ENCODE measurements around the gene PARD3B. TPM values are rescaled to one million over a fixed set of nuclear protein-coding genes. Genes with fewer than 3 reads are reported as not detected.

PARD3B gene
- total RNA-seq, 1 experiment from 2014 or later = 7.6 TPM

DNA sequence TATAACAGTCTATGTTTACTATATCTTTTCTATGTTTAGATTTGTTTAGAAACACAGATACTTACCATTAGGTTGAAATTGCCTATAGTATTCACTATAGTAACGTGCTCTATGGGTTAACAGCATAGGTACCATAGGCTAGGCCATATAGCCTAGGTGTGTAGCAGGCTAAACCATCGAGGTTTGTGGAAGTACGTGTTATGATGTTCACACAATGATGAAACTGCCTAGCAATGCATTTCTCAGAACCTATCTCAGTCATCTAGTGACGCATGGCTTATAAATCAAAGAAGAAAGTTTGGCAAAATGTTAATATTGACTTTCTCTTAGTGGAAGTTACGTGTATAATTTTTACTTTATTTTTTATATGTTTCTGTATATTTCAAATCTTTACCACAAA, 670.8 kb downstream of the PARD3B start:
- no peak for TF ChIP-seq EZH2 (IDR thresholded peaks at IDR 0.05; ENCODE audit: borderline replicate concordance, low read depth, low read length, poor library complexity, severe bottlenecking)
- TF ChIP-seq, protein P1, sequence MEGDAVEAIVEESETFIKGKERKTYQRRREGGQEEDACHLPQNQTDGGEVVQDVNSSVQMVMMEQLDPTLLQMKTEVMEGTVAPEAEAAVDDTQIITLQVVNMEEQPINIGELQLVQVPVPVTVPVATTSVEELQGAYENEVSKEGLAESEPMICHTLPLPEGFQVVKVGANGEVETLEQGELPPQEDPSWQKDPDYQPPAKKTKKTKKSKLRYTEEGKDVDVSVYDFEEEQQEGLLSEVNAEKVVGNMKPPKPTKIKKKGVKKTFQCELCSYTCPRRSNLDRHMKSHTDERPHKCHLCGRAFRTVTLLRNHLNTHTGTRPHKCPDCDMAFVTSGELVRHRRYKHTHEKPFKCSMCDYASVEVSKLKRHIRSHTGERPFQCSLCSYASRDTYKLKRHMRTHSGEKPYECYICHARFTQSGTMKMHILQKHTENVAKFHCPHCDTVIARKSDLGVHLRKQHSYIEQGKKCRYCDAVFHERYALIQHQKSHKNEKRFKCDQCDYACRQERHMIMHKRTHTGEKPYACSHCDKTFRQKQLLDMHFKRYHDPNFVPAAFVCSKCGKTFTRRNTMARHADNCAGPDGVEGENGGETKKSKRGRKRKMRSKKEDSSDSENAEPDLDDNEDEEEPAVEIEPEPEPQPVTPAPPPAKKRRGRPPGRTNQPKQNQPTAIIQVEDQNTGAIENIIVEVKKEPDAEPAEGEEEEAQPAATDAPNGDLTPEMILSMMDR (conservative IDR thresholded peaks at IDR 0.05; ENCODE audit: low read depth, low read length) = no peak
- Histone ChIP-seq H3K4me3 (ENCODE audit: low read depth, low read length, poor library complexity, severe bottlenecking) (no peak overlapping the region), H3K9me3 (ENCODE audit: low read depth, low read length, poor library complexity, severe bottlenecking) (no peaks in the 10 kb centered on the region), H3K4me1 (ENCODE audit: insufficient read depth, low read length, poor library complexity, severe bottlenecking) (peaks cover 21% of the 10 kb centered on the region), H3K36me3 (ENCODE audit: insufficient read depth, low read length, poor library complexity, severe bottlenecking) (no peaks in the 10 kb centered on the region), H3K27me3 (replicated peaks; ENCODE audit: insufficient read depth, low read depth, low read length, poor library complexity) (no peaks in the 10 kb centered on the region), H3K27ac (ENCODE audit: low read depth, low read length, poor library complexity, severe bottlenecking) (no peak overlapping the region)
- DNase-seq (ENCODE audit: low spot score) = no peak
- no TSS peak for BruUV-seq (replicated peaks)
- intact Hi-C loops (cut with micrococcal nuclease; ENCODE audit: unreplicated experiment) = no loop called here
- POLR2A ChIA-PET (ENCODE audit: low non-redundant PET) = no interaction called here
- CTCF ChIA-PET = no interaction called here

DNA sequence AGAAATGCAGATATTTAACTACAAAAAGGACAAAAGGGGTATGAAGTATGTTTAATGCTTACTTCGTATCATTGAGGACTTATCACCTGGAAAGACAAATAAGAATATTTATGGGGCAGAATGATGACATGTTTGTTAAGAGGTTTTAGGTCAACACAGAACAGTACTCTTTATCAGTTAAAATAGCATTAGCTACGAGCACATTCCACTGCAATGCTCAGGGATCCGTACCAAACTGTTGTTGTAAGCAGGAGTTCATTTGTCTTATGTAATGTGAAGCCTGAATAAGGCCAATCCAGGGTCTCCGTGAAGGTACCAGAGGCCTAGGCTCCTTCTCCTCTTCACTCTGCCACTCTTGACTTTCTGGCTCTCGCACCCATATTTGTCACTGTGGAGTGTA, 671.3 kb downstream of the PARD3B start:
- no peak overlapping the region for H3K4me3 ChIP-seq (ENCODE audit: low read depth, low read length, poor library complexity, severe bottlenecking)
- intact Hi-C loops (cut with micrococcal nuclease; ENCODE audit: unreplicated experiment) = no loop called here
- POLR2A ChIA-PET (ENCODE audit: low non-redundant PET) = no interaction called here
- H3K27ac ChIP-seq (ENCODE audit: low read depth, low read length, poor library complexity, severe bottlenecking) = no peak overlapping the region
- no peaks in the 10 kb centered on the region for H3K27me3 ChIP-seq (replicated peaks; ENCODE audit: insufficient read depth, low read depth, low read length, poor library complexity)
- peaks cover 21% of the 10 kb centered on the region for H3K4me1 ChIP-seq (ENCODE audit: insufficient read depth, low read length, poor library complexity, severe bottlenecking)
- no peak for DNase-seq (ENCODE audit: low spot score)
- no peaks in the 10 kb centered on the region for H3K36me3 ChIP-seq (ENCODE audit: insufficient read depth, low read length, poor library complexity, severe bottlenecking)
- no TSS peak for BruUV-seq (replicated peaks)
- TF ChIP-seq, protein P1 (conservative IDR thresholded peaks at IDR 0.05; ENCODE audit: low read depth, low read length) = no peak
- TF ChIP-seq EZH2 (IDR thresholded peaks at IDR 0.05; ENCODE audit: borderline replicate concordance, low read depth, low read length, poor library complexity, severe bottlenecking) = no peak
- H3K9me3 ChIP-seq (ENCODE audit: low read depth, low read length, poor library complexity, severe bottlenecking) = no peaks in the 10 kb centered on the region
- CTCF ChIA-PET = no interaction called here

DNA sequence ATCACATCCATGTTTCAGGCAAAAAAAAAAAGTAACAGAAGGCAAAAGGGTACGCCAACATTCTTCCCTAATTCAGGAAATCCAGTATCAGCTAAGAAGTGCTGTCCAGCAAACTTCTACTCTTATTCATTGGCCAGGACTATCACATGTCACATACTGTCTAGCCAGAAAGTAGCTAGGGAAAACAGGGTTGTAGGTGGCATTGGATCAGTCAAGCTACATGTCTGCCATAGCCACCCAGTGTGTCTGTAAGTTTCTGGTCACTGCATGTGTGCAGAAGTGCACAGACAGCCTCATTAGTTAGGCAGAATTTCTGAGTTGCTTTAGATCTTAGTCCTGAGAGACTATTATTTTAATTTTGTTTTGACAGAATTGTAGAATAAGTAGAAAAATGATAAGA, 671.7 kb downstream of the PARD3B start:
- Histone ChIP-seq H3K36me3 (ENCODE audit: insufficient read depth, low read length, poor library complexity, severe bottlenecking) (no peaks in the 10 kb centered on the region), H3K9me3 (ENCODE audit: low read depth, low read length, poor library complexity, severe bottlenecking) (no peaks in the 10 kb centered on the region), H3K4me1 (ENCODE audit: insufficient read depth, low read length, poor library complexity, severe bottlenecking) (peaks cover 21% of the 10 kb centered on the region), H3K4me3 (ENCODE audit: low read depth, low read length, poor library complexity, severe bottlenecking) (no peak overlapping the region), H3K27ac (ENCODE audit: low read depth, low read length, poor library complexity, severe bottlenecking) (no peak overlapping the region), H3K27me3 (replicated peaks; ENCODE audit: insufficient read depth, low read depth, low read length, poor library complexity) (no peaks in the 10 kb centered on the region)
- ChIA-PET POLR2A (ENCODE audit: low non-redundant PET) (no interaction called here), CTCF (interaction anchor here (0.6 kb wide), 1 partner anchor 174 kb away, joined by 3 read pairs; no protein-coding TSS in a partner anchor)
- intact Hi-C loops (cut with micrococcal nuclease; ENCODE audit: unreplicated experiment) = no loop called here
- BruUV-seq (replicated peaks) = no TSS peak
- DNase-seq (ENCODE audit: low spot score) = no peak
- no peak for TF ChIP-seq EZH2 (IDR thresholded peaks at IDR 0.05; ENCODE audit: borderline replicate concordance, low read depth, low read length, poor library complexity, severe bottlenecking)
- TF ChIP-seq, protein P1 (conservative IDR thresholded peaks at IDR 0.05; ENCODE audit: low read depth, low read length) = no peak

All from A673 (cell line).